GM18508 (cell line): ENCODE results near the gene DGCR6.
"Not testable (repeated sequence)": the region's sequence is repeated elsewhere in the genome, so short reads cannot be mapped to it uniquely, and the experiment has no call there.

Experiments used
- ATAC-seq: cut with Tn5 transposase; IDR thresholded peaks from one replicate; pipeline ENCODE4 v1.9.1; 2021; ENCODE audit warnings: moderate number of reproducible peaks; ENCODE audit not compliant: insufficient read depth, unreplicated experiment

The DGCR6 gene

DNA sequence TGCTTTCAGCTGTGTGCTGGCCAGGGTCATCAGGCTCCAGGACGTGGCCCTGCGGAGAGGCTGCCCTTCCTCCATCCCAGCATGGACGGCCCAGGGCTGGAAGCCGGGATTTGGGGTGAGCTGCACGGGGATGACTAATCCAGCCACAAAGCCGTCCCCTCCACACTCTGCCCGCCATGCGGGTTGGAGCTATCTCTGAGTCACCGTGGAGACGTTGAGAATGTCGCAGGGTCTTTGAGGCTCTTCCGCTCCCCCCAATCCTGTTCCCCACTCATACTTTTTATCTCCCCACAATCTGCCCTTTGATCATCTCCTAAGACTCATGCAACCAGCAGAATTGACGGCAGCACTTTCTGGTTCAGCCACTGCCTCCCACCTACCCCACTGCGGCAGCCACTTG is 52.6 kb downstream of the DGCR6 start:
- ATAC-seq, result not testable (repeated sequence)

- not testable (repeated sequence) for ATAC-seq
Observed at GRCh38 chr22:18959266-18959665, 53.1 kb downstream of the DGCR6 start.

- ATAC-seq, result not testable (repeated sequence)
Observed at GRCh38 chr22:18959741-18960140, 53.6 kb downstream of the DGCR6 start.

DNA sequence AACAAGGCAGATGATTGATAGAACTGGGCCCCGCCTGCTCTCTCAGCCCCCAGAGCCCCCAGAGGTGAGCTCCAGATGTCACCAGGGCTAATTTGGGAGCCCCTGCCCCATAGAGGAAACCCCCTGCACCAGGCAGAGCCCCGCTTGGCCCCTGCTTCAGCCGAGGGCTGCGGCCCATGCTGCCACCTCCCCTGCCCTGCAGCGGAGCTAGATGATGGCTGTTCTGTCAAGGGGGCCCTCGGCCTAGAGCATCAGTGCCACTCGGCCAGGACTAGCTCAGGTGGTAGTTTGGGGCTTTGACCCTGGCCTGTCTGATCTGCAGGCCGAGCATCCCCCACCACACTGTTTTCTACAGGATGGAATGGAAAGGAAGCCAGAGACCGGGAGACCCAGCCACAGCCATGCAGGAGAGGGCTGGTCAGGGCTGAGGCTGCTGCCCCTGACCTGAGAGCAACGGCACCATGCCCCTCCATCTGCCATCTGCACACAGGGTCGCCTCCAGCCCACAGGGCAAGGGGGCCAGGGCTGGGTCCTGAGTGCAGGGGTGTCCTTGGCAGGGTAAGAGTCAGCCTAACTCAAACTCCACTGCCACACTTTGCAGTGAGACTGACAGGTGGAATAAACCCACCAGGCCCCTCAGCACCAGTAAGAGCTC is 54.2 kb downstream of the DGCR6 start:
- ATAC-seq, result not testable (repeated sequence)

DNA sequence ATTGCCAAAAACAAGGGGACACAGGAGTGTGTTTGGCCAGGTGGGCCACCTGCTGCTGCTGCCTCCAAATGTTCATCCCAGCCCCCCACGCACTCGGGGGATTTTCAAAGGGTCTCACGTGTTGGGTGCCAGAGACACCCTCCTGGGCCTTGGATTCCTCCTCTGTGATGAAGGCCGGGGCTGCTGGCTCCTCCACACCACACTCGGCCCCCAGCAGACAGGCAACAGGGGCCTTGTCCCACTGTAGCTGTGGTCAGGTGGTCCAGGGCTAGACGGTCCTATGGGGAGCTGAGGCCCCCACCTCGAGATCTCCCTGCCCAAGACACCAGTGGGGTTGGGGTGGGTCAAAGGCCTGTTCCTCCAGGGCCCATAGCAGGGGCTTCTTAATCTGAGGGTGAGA is 55.1 kb downstream of the DGCR6 start:
- ATAC-seq, result not testable (repeated sequence)
